Measurements from ENCODE around the gene HES7.

HES7 gene

DNA sequence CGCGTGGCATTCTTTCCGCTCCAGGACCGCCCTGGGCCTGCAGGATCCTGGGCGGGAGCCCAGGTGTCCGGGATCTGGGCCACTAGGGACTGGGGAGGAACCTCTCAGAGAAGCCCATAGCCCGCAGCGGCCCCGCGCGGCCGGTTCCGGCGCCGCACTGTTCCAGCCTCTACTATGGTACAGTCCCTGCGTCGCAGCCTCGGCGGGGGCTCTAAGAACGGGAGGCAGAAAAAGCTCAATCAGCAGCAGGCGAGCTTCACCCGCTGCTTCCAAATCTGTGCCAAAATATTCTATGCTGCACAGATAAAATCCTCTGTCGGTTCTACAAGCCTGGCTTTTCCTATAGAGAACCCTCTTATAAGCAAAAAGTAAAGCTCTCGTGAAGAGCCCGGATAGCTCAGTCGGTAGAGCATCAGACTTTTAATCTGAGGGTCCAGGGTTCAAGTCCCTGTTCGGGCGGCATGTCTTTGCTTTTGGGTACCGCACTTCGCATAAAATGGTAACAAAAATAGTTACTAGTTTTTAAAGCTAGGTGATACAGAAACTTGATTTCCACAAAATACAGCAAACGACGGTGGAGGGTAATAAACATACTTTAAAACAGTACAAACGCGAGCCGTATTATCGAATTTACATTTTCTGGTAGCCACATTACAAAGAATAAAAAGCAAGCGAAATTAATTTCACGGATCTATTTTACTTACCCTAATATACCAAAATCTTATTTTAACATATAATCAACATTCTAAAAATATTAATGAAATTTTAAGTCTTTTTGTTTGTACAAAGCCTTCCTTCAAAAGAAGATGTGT is 4.9 kb downstream of the HES7 start:
- Histone ChIP-seq H3F3A (ENCODE audit: insufficient read depth, low read length) (peaks cover 6% of the 10 kb centered on the region; the same call in 1 of the 2 replicates), H3K9ac (ENCODE audit: low read length) (peak overlapping the region; percentile 64), H2AFZ (ENCODE audit: low read length) (no peak overlapping the region), H3K4me2 (ENCODE audit: low read length) (peak overlapping the region; percentile 88), H3K4me1 (ENCODE audit: insufficient read depth, low read length, severe bottlenecking) (peaks cover 48% of the 10 kb centered on the region), H3K36me3 (ENCODE audit: insufficient read depth, low read length) (no peaks in the 10 kb centered on the region), H3K27me3 (ENCODE audit: insufficient read depth, low read length) (peaks cover 12% of the 10 kb centered on the region), H3K4me3 (ENCODE audit: low read depth, low read length, poor library complexity, severe bottlenecking) (peak overlapping the region; percentile 98), H3K27ac (ENCODE audit: low read depth, low read length, poor library complexity, severe bottlenecking) (peak overlapping the region; percentile 26), H4K20me1 (ENCODE audit: insufficient read depth, low read length) (no peaks in the 10 kb centered on the region), H3K9me3 (ENCODE audit: low read length) (no peaks in the 10 kb centered on the region), H3K79me2 (ENCODE audit: insufficient read depth, low read length) (no peaks in the 10 kb centered on the region), H3K9me2 (ENCODE audit: low read depth, low read length) (no peaks in the 10 kb centered on the region)
- no peak for TF ChIP-seq EZH2 (IDR thresholded peaks at IDR 0.05; ENCODE audit: borderline replicate concordance, low read length)
- TF ChIP-seq, protein P1, sequence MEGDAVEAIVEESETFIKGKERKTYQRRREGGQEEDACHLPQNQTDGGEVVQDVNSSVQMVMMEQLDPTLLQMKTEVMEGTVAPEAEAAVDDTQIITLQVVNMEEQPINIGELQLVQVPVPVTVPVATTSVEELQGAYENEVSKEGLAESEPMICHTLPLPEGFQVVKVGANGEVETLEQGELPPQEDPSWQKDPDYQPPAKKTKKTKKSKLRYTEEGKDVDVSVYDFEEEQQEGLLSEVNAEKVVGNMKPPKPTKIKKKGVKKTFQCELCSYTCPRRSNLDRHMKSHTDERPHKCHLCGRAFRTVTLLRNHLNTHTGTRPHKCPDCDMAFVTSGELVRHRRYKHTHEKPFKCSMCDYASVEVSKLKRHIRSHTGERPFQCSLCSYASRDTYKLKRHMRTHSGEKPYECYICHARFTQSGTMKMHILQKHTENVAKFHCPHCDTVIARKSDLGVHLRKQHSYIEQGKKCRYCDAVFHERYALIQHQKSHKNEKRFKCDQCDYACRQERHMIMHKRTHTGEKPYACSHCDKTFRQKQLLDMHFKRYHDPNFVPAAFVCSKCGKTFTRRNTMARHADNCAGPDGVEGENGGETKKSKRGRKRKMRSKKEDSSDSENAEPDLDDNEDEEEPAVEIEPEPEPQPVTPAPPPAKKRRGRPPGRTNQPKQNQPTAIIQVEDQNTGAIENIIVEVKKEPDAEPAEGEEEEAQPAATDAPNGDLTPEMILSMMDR (IDR thresholded peaks at IDR 0.05; ENCODE audit: low read length): peak; percentile 93

DNA sequence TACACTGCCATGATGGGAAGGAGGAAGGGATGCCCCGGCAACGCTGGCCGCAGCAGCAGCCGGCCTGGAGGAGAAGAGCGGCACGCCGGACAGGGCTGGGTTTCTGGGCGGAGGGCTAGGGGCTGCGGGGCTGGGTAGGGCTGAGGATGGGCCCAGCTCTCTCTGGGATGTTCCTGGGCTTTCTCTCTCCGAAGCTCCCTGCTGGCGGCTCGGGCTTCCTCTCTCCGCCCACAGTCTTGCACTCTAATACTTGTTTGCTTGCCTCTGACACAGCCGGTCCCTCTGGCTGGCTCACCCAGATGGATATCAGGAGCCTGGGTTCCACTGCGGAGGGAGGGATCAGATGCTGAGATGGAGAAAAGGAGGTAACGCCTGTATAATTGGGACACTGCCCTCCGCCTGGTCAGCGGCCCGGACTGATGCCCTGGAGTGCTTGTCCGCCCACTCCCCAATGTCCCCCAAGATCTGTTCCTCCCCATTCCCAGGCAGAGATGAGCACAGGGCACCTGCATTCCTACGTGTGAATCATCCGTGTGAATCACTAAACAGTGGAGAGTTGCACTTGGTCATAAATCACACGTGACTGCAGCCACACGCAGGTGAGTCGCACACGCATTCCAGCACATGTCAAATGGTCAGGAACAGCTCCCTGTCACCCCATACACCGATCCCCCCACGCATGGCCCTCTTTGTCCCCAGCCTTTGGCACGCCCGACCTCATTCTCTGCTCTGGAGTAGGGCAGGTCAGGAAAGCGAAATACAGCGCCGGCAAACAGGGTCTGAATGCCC is 5.7 kb downstream of the HES7 start, which contains the start of gene ALOXE3:
TSS of gene ALOXE3 (minus strand) at position 535 of the 789 bp plus-strand sequence. CDS start at position 11, 524 bp downstream.
- H3F3A ChIP-seq (ENCODE audit: insufficient read depth, low read length): peaks cover 6% of the 10 kb centered on the region; the same call in 1 of the 2 replicates
- H2AFZ ChIP-seq (ENCODE audit: low read length): no peak within 1 kb of the TSS
- no peaks in the 10 kb centered on the region for H3K9me3 ChIP-seq (ENCODE audit: low read length)
- H3K9ac ChIP-seq (ENCODE audit: low read length): peak within 1 kb of the TSS; percentile 64
- H3K36me3 ChIP-seq (ENCODE audit: insufficient read depth, low read length): no peaks in the 10 kb centered on the region
- peak within 1 kb of the TSS; percentile 88 for H3K4me2 ChIP-seq (ENCODE audit: low read length)
- H3K4me1 ChIP-seq (ENCODE audit: insufficient read depth, low read length, severe bottlenecking): peaks cover 40% of the 10 kb centered on the region
- H3K4me3 ChIP-seq (ENCODE audit: low read depth, low read length, poor library complexity, severe bottlenecking): peak within 1 kb of the TSS; percentile 98
- no peaks in the 10 kb centered on the region for H3K79me2 ChIP-seq (ENCODE audit: insufficient read depth, low read length)
- TF ChIP-seq EZH2 (IDR thresholded peaks at IDR 0.05; ENCODE audit: borderline replicate concordance, low read length): no peak
- TF ChIP-seq, protein P1 (IDR thresholded peaks at IDR 0.05; ENCODE audit: low read length): no peak
- peak within 1 kb of the TSS; percentile 26 for H3K27ac ChIP-seq (ENCODE audit: low read depth, low read length, poor library complexity, severe bottlenecking)
- H3K27me3 ChIP-seq (ENCODE audit: insufficient read depth, low read length): peaks cover 7% of the 10 kb centered on the region; the same call in 1 of the 2 replicates
- H4K20me1 ChIP-seq (ENCODE audit: insufficient read depth, low read length): no peaks in the 10 kb centered on the region
- H3K9me2 ChIP-seq (ENCODE audit: low read depth, low read length): no peaks in the 10 kb centered on the region

DNA sequence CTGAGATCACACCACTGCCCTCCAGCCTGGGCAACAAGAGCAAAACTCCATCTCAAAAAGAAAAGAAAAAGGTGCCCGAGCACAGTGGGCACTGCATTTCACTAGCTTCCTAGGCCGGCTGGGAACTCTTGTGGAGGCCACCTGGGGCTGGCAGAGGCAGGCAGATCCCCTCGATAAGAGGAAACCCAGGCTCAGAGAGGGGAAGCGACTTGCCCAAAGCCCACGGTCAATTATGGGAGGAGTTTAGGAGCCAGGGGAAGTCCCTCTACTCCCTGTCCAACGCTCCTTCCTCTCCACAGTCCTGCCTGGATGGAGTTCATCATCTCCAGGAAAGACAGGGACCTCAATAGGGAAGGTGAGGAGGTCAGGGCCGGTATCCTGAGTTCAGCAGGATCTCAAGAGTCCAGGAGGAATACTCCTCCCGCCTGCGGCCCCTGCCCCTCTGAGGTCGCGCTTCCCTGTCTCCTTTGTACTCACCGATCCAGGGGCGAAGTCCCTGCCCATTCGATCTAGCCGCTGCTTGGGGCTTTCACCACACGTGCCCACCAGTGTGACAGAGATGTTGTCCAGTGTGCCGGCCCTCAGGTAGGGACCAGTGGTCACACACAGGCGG is 6.4 kb downstream of the HES7 start:
- Histone ChIP-seq H3K36me3 (ENCODE audit: insufficient read depth, low read length) (no peaks in the 10 kb centered on the region), H3K9ac (ENCODE audit: low read length) (no peak overlapping the region; the same call in 1 of the 2 replicates), H3K9me2 (ENCODE audit: low read depth, low read length) (no peaks in the 10 kb centered on the region), H3K9me3 (ENCODE audit: low read length) (no peaks in the 10 kb centered on the region), H3K4me3 (ENCODE audit: low read depth, low read length, poor library complexity, severe bottlenecking) (peak overlapping the region; percentile 98), H3K4me2 (ENCODE audit: low read length) (peak overlapping the region; percentile 88), H4K20me1 (ENCODE audit: insufficient read depth, low read length) (no peaks in the 10 kb centered on the region), H3K4me1 (ENCODE audit: insufficient read depth, low read length, severe bottlenecking) (peaks cover 33% of the 10 kb centered on the region), H3K79me2 (ENCODE audit: insufficient read depth, low read length) (no peaks in the 10 kb centered on the region), H3K27me3 (ENCODE audit: insufficient read depth, low read length) (0 out of 2 replicates have a peak, but pooled peaks cover 7% of the 10 kb centered on the region), H2AFZ (ENCODE audit: low read length) (no peak overlapping the region), H3K27ac (ENCODE audit: low read depth, low read length, poor library complexity, severe bottlenecking) (no peak overlapping the region), H3F3A (ENCODE audit: insufficient read depth, low read length) (peaks cover 6% of the 10 kb centered on the region; the same call in 1 of the 2 replicates)
- TF ChIP-seq, protein P1 (IDR thresholded peaks at IDR 0.05; ENCODE audit: low read length): no peak
- no peak for TF ChIP-seq EZH2 (IDR thresholded peaks at IDR 0.05; ENCODE audit: borderline replicate concordance, low read length)

All from OCI-LY1 (cell line).